Suprapubic skin (tissue), 3 donors: ENCODE results near the gene AMBRA1.

Source experiments
- CTCF ChIP-seq, 2 donors: fragments of 200-600 bp in 1 of 2; fragments of 450-650 bp in 1 of 2; sonication (generic) in 1 of 2; IDR thresholded peaks; one replicate each; pipeline ENCODE4 v1.5.1; 2016 to 2019; ENCODE audit warnings: antibody characterized with exemption in 2 of 2, mild to moderate bottlenecking in 1 of 2, moderate library complexity in 1 of 2
- EP300 ChIP-seq: sonication (generic); formaldehyde crosslinking; IDR thresholded peaks from one replicate; pipeline ENCODE4 v1.6.1; 2017; ENCODE audit warnings: antibody characterized with exemption
- POLR2A ChIP-seq, 2 donors: fragments of 450-650 bp; IDR thresholded peaks; one replicate each; pipeline ENCODE4 v1.6.1; 2017; ENCODE audit warnings: antibody characterized with exemption in 2 of 2, mild to moderate bottlenecking in 2 of 2, moderate library complexity in 2 of 2

DNA sequence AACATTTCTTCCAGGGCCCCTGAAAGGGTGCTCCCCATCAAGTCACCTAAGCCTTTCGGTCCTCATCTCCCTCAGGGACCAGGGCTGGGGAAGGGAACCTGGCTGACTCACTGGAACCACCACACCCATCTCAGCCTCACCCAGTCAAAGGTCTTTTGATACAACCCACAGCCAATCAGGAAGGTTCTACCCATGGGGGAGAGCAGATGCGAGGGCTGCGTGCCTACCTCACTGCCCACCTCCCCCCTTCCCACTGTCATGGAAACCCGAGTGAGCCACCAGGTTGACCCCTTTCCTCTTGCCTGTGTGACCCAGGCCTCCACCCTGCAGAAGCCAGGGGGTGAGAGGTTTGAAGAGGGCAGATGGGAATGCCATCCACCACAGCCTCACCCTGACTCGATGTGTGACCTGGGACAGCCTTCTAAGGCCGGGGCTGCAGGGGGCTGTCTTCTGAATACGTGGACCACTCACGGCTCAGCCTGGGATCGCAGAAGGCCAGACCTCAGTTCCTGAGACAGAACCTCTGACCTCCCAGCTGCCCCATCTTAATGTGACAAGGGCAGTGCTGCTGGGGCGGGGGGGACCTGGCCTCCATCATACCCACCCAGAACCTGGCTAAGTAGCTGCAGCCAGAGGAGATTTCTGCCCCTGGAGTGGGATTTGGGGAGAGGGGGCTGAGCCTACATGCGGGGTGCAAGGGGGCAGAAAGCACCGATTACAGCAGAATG, 209.7 kb downstream of the AMBRA1 start:
- TF ChIP-seq EP300 (no peak), POLR2A (IDR thresholded peaks at IDR 0.05) (no peak), CTCF (IDR thresholded peaks at IDR 0.05) (no peak)
